ENCODE data around the gene PBRM1.

PBRM1 gene

GRCh38 chr3:52515192-52515591, 170.5 kb downstream of the PBRM1 start:
- peaks cover 0 to 2% of the 10 kb centered on the region in 2 donors for H3K36me3 ChIP-seq (ENCODE audit: control insufficient read depth in 2 of 2, insufficient read depth in 2 of 2, low read length in 2 of 2)

GRCh38 chr3:52514576-52514975, 171.1 kb downstream of the PBRM1 start:
- no peak overlapping the region for H3K9ac ChIP-seq (ENCODE audit: low read length in 2 of 2)
- no peaks in the 10 kb centered on the region for H3K9me3 ChIP-seq (ENCODE audit: control insufficient read depth in 2 of 2, low read length in 2 of 2)

More at GRCh38 chr3:52515192-52515591, 170.5 kb downstream of the PBRM1 start:
- H3K27ac ChIP-seq (ENCODE audit: low read length): no peak overlapping the region
- peaks cover 5% of the 10 kb centered on the region for H3K4me1 ChIP-seq (ENCODE audit: control insufficient read depth, insufficient read depth, low read length)
- H3K27me3 ChIP-seq (ENCODE audit: control insufficient read depth in 1 of 2, insufficient read depth in 2 of 2, low read length in 2 of 2): no peaks in the 10 kb centered on the region
- H3K9ac ChIP-seq (ENCODE audit: low read length in 2 of 2): no peak overlapping the region
- no peaks in the 10 kb centered on the region for H3K9me3 ChIP-seq (ENCODE audit: control insufficient read depth in 2 of 2, low read length in 2 of 2)
- no peak overlapping the region for H3K4me3 ChIP-seq (ENCODE audit: low read length in 2 of 2)

GRCh38 chr3:52513281-52513680, 172.4 kb downstream of the PBRM1 start:
- H3K4me1 ChIP-seq (ENCODE audit: control insufficient read depth, insufficient read depth, low read length): peaks cover 2% of the 10 kb centered on the region
- H3K27me3 ChIP-seq (ENCODE audit: control insufficient read depth in 1 of 2, insufficient read depth in 2 of 2, low read length in 2 of 2): no peaks in the 10 kb centered on the region
- no peak overlapping the region for H3K27ac ChIP-seq (ENCODE audit: low read length)
- H3K4me3 ChIP-seq (ENCODE audit: low read length in 2 of 2): no peak overlapping the region
- H3K9me3 ChIP-seq (ENCODE audit: control insufficient read depth in 2 of 2, low read length in 2 of 2): no peaks in the 10 kb centered on the region
- H3K36me3 ChIP-seq (ENCODE audit: control insufficient read depth in 2 of 2, insufficient read depth in 2 of 2, low read length in 2 of 2): no peaks in the 10 kb centered on the region
- H3K9ac ChIP-seq (ENCODE audit: low read length in 2 of 2): no peak overlapping the region

More at GRCh38 chr3:52514576-52514975, 171.1 kb downstream of the PBRM1 start:
- H3K27ac ChIP-seq (ENCODE audit: low read length): no peak overlapping the region
- H3K4me3 ChIP-seq (ENCODE audit: low read length in 2 of 2): no peak overlapping the region
- peaks cover 0 to under 1% of the 10 kb centered on the region in 2 donors for H3K36me3 ChIP-seq (ENCODE audit: control insufficient read depth in 2 of 2, insufficient read depth in 2 of 2, low read length in 2 of 2)
- no peaks in the 10 kb centered on the region for H3K27me3 ChIP-seq (ENCODE audit: control insufficient read depth in 1 of 2, insufficient read depth in 2 of 2, low read length in 2 of 2)
- peaks cover 5% of the 10 kb centered on the region for H3K4me1 ChIP-seq (ENCODE audit: control insufficient read depth, insufficient read depth, low read length)

- Histone ChIP-seq H3K27me3 (ENCODE audit: control insufficient read depth in 1 of 2, insufficient read depth in 2 of 2, low read length in 2 of 2) (no peaks in the 10 kb centered on the region), H3K36me3 (ENCODE audit: control insufficient read depth in 2 of 2, insufficient read depth in 2 of 2, low read length in 2 of 2) (no peaks in the 10 kb centered on the region), H3K9ac (ENCODE audit: low read length in 2 of 2) (no peak overlapping the region), H3K27ac (ENCODE audit: low read length) (no peak overlapping the region), H3K4me3 (ENCODE audit: low read length in 2 of 2) (no peak overlapping the region), H3K4me1 (ENCODE audit: control insufficient read depth, insufficient read depth, low read length) (no peaks in the 10 kb centered on the region), H3K9me3 (ENCODE audit: control insufficient read depth in 2 of 2, low read length in 2 of 2) (no peaks in the 10 kb centered on the region)
Measured at GRCh38 chr3:52512727-52513126, 173.0 kb downstream of the PBRM1 start.

GRCh38 chr3:52512105-52512504, 173.6 kb downstream of the PBRM1 start:
- H3K27me3 ChIP-seq (ENCODE audit: control insufficient read depth in 1 of 2, insufficient read depth in 2 of 2, low read length in 2 of 2): no peaks in the 10 kb centered on the region
- H3K9me3 ChIP-seq (ENCODE audit: control insufficient read depth in 2 of 2, low read length in 2 of 2): no peaks in the 10 kb centered on the region
- no peak overlapping the region for H3K4me3 ChIP-seq (ENCODE audit: low read length in 2 of 2)
- no peak overlapping the region for H3K9ac ChIP-seq (ENCODE audit: low read length in 2 of 2)
- H3K27ac ChIP-seq (ENCODE audit: low read length): no peak overlapping the region
- no peaks in the 10 kb centered on the region for H3K36me3 ChIP-seq (ENCODE audit: control insufficient read depth in 2 of 2, insufficient read depth in 2 of 2, low read length in 2 of 2)
- H3K4me1 ChIP-seq (ENCODE audit: control insufficient read depth, insufficient read depth, low read length): no peaks in the 10 kb centered on the region

- Histone ChIP-seq H3K4me1 (ENCODE audit: control insufficient read depth, insufficient read depth, low read length) (no peaks in the 10 kb centered on the region), H3K36me3 (ENCODE audit: control insufficient read depth in 2 of 2, insufficient read depth in 2 of 2, low read length in 2 of 2) (no peaks in the 10 kb centered on the region), H3K4me3 (ENCODE audit: low read length in 2 of 2) (no peak overlapping the region), H3K27ac (ENCODE audit: low read length) (no peak overlapping the region), H3K9ac (ENCODE audit: low read length in 2 of 2) (no peak overlapping the region), H3K27me3 (ENCODE audit: control insufficient read depth in 1 of 2, insufficient read depth in 2 of 2, low read length in 2 of 2) (no peaks in the 10 kb centered on the region), H3K9me3 (ENCODE audit: control insufficient read depth in 2 of 2, low read length in 2 of 2) (no peaks in the 10 kb centered on the region)
Measured at GRCh38 chr3:52511509-52511908, 174.2 kb downstream of the PBRM1 start.

- no peaks in the 10 kb centered on the region for H3K36me3 ChIP-seq (ENCODE audit: control insufficient read depth in 2 of 2, insufficient read depth in 2 of 2, low read length in 2 of 2)
- no peaks in the 10 kb centered on the region for H3K4me1 ChIP-seq (ENCODE audit: control insufficient read depth, insufficient read depth, low read length)
- H3K9me3 ChIP-seq (ENCODE audit: control insufficient read depth in 2 of 2, low read length in 2 of 2): no peaks in the 10 kb centered on the region
- H3K27me3 ChIP-seq (ENCODE audit: control insufficient read depth in 1 of 2, insufficient read depth in 2 of 2, low read length in 2 of 2): no peaks in the 10 kb centered on the region
- no peak overlapping the region for H3K9ac ChIP-seq (ENCODE audit: low read length in 2 of 2)
- H3K27ac ChIP-seq (ENCODE audit: low read length): no peak overlapping the region
- H3K4me3 ChIP-seq (ENCODE audit: low read length in 2 of 2): no peak overlapping the region
Measured at GRCh38 chr3:52509753-52510328, 175.9 kb downstream of the PBRM1 start.

- no peaks in the 10 kb centered on the region for H3K4me1 ChIP-seq (ENCODE audit: control insufficient read depth, insufficient read depth, low read length)
- H3K27me3 ChIP-seq (ENCODE audit: control insufficient read depth in 1 of 2, insufficient read depth in 2 of 2, low read length in 2 of 2): no peaks in the 10 kb centered on the region
- no peak overlapping the region for H3K9ac ChIP-seq (ENCODE audit: low read length in 2 of 2)
Measured at GRCh38 chr3:52507359-52507758, 178.4 kb downstream of the PBRM1 start.

GRCh38 chr3:52506266-52506966, 179.3 kb downstream of the PBRM1 start:
- no peak overlapping the region for H3K9ac ChIP-seq (ENCODE audit: low read length in 2 of 2)
- no peaks in the 10 kb centered on the region for H3K4me1 ChIP-seq (ENCODE audit: control insufficient read depth, insufficient read depth, low read length)
- no peak overlapping the region for H3K27ac ChIP-seq (ENCODE audit: low read length)
- no peaks in the 10 kb centered on the region for H3K36me3 ChIP-seq (ENCODE audit: control insufficient read depth in 2 of 2, insufficient read depth in 2 of 2, low read length in 2 of 2)
- H3K27me3 ChIP-seq (ENCODE audit: control insufficient read depth in 1 of 2, insufficient read depth in 2 of 2, low read length in 2 of 2): no peaks in the 10 kb centered on the region
- no peak overlapping the region for H3K4me3 ChIP-seq (ENCODE audit: low read length in 2 of 2)
- no peaks in the 10 kb centered on the region for H3K9me3 ChIP-seq (ENCODE audit: control insufficient read depth in 2 of 2, low read length in 2 of 2)

More at GRCh38 chr3:52507359-52507758, 178.4 kb downstream of the PBRM1 start:
- Histone ChIP-seq H3K4me3 (ENCODE audit: low read length in 2 of 2) (no peak overlapping the region), H3K27ac (ENCODE audit: low read length) (no peak overlapping the region), H3K9me3 (ENCODE audit: control insufficient read depth in 2 of 2, low read length in 2 of 2) (no peaks in the 10 kb centered on the region), H3K36me3 (ENCODE audit: control insufficient read depth in 2 of 2, insufficient read depth in 2 of 2, low read length in 2 of 2) (no peaks in the 10 kb centered on the region)

- Histone ChIP-seq H3K27ac (ENCODE audit: low read length) (no peak overlapping the region), H3K36me3 (ENCODE audit: control insufficient read depth in 2 of 2, insufficient read depth in 2 of 2, low read length in 2 of 2) (no peaks in the 10 kb centered on the region), H3K4me3 (ENCODE audit: low read length in 2 of 2) (no peak overlapping the region), H3K27me3 (ENCODE audit: control insufficient read depth in 1 of 2, insufficient read depth in 2 of 2, low read length in 2 of 2) (no peaks in the 10 kb centered on the region), H3K9ac (ENCODE audit: low read length in 2 of 2) (no peak overlapping the region), H3K4me1 (ENCODE audit: control insufficient read depth, insufficient read depth, low read length) (no peaks in the 10 kb centered on the region), H3K9me3 (ENCODE audit: control insufficient read depth in 2 of 2, low read length in 2 of 2) (no peaks in the 10 kb centered on the region)
Measured at GRCh38 chr3:52504977-52505376, 180.7 kb downstream of the PBRM1 start.

- H3K27ac ChIP-seq (ENCODE audit: low read length): no peak overlapping the region
- no peak overlapping the region for H3K9ac ChIP-seq (ENCODE audit: low read length in 2 of 2)
- no peaks in the 10 kb centered on the region for H3K27me3 ChIP-seq (ENCODE audit: control insufficient read depth in 1 of 2, insufficient read depth in 2 of 2, low read length in 2 of 2)
- no peak overlapping the region for H3K4me3 ChIP-seq (ENCODE audit: low read length in 2 of 2)
- H3K36me3 ChIP-seq (ENCODE audit: control insufficient read depth in 2 of 2, insufficient read depth in 2 of 2, low read length in 2 of 2): no peaks in the 10 kb centered on the region
- no peaks in the 10 kb centered on the region for H3K4me1 ChIP-seq (ENCODE audit: control insufficient read depth, insufficient read depth, low read length)
- H3K9me3 ChIP-seq (ENCODE audit: control insufficient read depth in 2 of 2, low read length in 2 of 2): no peaks in the 10 kb centered on the region
Measured at GRCh38 chr3:52503788-52504424, 181.8 kb downstream of the PBRM1 start.
